DND-41 (cell line): ENCODE measurements around the gene COMMD6.
A peak's percentile ranks its signal among the peaks of the same experiment; 100 is the strongest.

Experiments
- ATAC-seq: fragments of 200-7000 bp; cut with Tn5 transposase; 3 replicates; pipeline ENCODE4 v1.9.1; 2021; ENCODE audit warnings: low read depth; ENCODE audit not compliant: insufficient read depth
- DNase-seq: peaks from one replicate; pipeline ENCODE4 v3.0.0-alpha.2; 2020
- H2AFZ ChIP-seq: 2 replicates; pipeline ENCODE4 v1.6.0; 2012; ENCODE audit warnings: low read depth, low read length
- H3K27ac ChIP-seq: 2 replicates; pipeline ENCODE4 v1.5.1; 2012; ENCODE audit warnings: low read length, inconsistent platforms
- H3K27me3 ChIP-seq: fragments of 200-600 bp; sonication (generic); 2 replicates; pipeline ENCODE4 v1.6.0; 2012; ENCODE audit warnings: low read length, mild to moderate bottlenecking, inconsistent platforms; ENCODE audit not compliant: insufficient read depth, poor library complexity
- H3K36me3 ChIP-seq: 2 replicates; pipeline ENCODE4 v1.5.1; 2012; ENCODE audit warnings: low read length, inconsistent platforms; ENCODE audit not compliant: insufficient read depth
- H3K4me1 ChIP-seq: 2 replicates; pipeline ENCODE4 v1.5.1; 2012; ENCODE audit warnings: mild to moderate bottlenecking, low read length; ENCODE audit not compliant: insufficient read depth
- H3K4me2 ChIP-seq: 2 replicates; pipeline ENCODE4 v1.6.0; 2012; ENCODE audit warnings: mild to moderate bottlenecking, moderate library complexity, low read length, inconsistent platforms; ENCODE audit not compliant: insufficient read depth
- H3K4me3 ChIP-seq, 2 experiments: fragments of 200-600 bp in 1 of 2; shearing (Covaris generic) in 1 of 2; 2 replicates each; pipeline ENCODE4 v1.5.1; 2012 to 2016; ENCODE audit warnings: inconsistent platforms in 2 of 2, low read length in 2 of 2, mild to moderate bottlenecking in 2 of 2, low read depth in 1 of 2, moderate library complexity in 1 of 2
- H3K79me2 ChIP-seq: 2 replicates; pipeline ENCODE4 v1.6.0; 2012; ENCODE audit warnings: low read length, inconsistent platforms; ENCODE audit not compliant: insufficient read depth
- H3K9ac ChIP-seq: 2 replicates; pipeline ENCODE4 v1.6.0; 2012; ENCODE audit warnings: low read depth, mild to moderate bottlenecking, inconsistent platforms, low read length, moderate library complexity
- H3K9me3 ChIP-seq: 2 replicates; pipeline ENCODE4 v1.5.1; 2012; ENCODE audit warnings: low read length, moderate library complexity, mild to moderate bottlenecking, inconsistent platforms; ENCODE audit not compliant: insufficient read depth, severe bottlenecking
- H4K20me1 ChIP-seq: 2 replicates; pipeline ENCODE4 v1.6.0; 2012; ENCODE audit warnings: low read length; ENCODE audit not compliant: insufficient read depth
- CTCF ChIP-seq: IDR thresholded peaks from 2 replicates; pipeline ENCODE4 v1.5.1; 2012; ENCODE audit warnings: borderline replicate concordance, low read length, moderate library complexity, mild to moderate bottlenecking; ENCODE audit not compliant: poor library complexity, severe bottlenecking; ENCODE audit errors: extremely low read depth
- EZH2 ChIP-seq: IDR thresholded peaks from 3 replicates; pipeline ENCODE4 v1.6.1; 2012; ENCODE audit warnings: borderline replicate concordance, low read depth, mild to moderate bottlenecking, moderate library complexity, low read length, inconsistent platforms; ENCODE audit not compliant: severe bottlenecking

Gene COMMD6

GRCh38 chr13:75486146-75487062 lies 51.2 kb downstream of the COMMD6 start:
- no peak for DNase-seq
- Histone ChIP-seq H3K4me3 (no peak overlapping the region), H3K36me3 (no peaks in the 10 kb centered on the region), H3K4me1 (peaks cover 13% of the 10 kb centered on the region), H3K27me3 (peaks cover 23% of the 10 kb centered on the region), H3K27ac (no peak overlapping the region), H3K9me3 (no peaks in the 10 kb centered on the region), H3K9ac (no peak overlapping the region), H3K79me2 (no peaks in the 10 kb centered on the region), H4K20me1 (no peaks in the 10 kb centered on the region), H3K4me2 (no peak overlapping the region), H2AFZ (no peak overlapping the region)
- no peak for ATAC-seq
- TF ChIP-seq EZH2 (no peak), CTCF (no peak)

- no peak for TF ChIP-seq CTCF
- TF ChIP-seq EZH2, result no peak
- H3K79me2 ChIP-seq, result no peaks in the 10 kb centered on the region
- peaks cover 23% of the 10 kb centered on the region for H3K27me3 ChIP-seq
- DNase-seq, result no peak
- H3K27ac ChIP-seq, result no peak overlapping the region
- no peak overlapping the region for H2AFZ ChIP-seq
- no peaks in the 10 kb centered on the region for H4K20me1 ChIP-seq
- no peak overlapping the region for H3K4me3 ChIP-seq
- no peak for ATAC-seq
- no peaks in the 10 kb centered on the region for H3K9me3 ChIP-seq
- no peak overlapping the region for H3K4me2 ChIP-seq
- peaks cover 16% of the 10 kb centered on the region for H3K4me1 ChIP-seq
- no peaks in the 10 kb centered on the region for H3K36me3 ChIP-seq
- H3K9ac ChIP-seq, result no peak overlapping the region
Measured at GRCh38 chr13:75485286-75486062, 52.2 kb downstream of the COMMD6 start.

GRCh38 chr13:75482820-75483079 lies 54.9 kb downstream of the COMMD6 start:
- Histone ChIP-seq H3K4me3 (peak overlapping the region; percentile 66 to 87; a peak in 3 of 4 replicates), H3K27ac (peak overlapping the region; percentile 57; the same call in 1 of the 2 replicates), H2AFZ (peak overlapping the region; percentile 82; the same call in 1 of the 2 replicates), H3K27me3 (peaks cover 29% of the 10 kb centered on the region), H3K79me2 (no peaks in the 10 kb centered on the region), H3K9ac (peak overlapping the region; percentile 55), H3K36me3 (no peaks in the 10 kb centered on the region), H3K9me3 (no peaks in the 10 kb centered on the region), H3K4me2 (peak overlapping the region; percentile 95), H4K20me1 (no peaks in the 10 kb centered on the region), H3K4me1 (peaks cover 16% of the 10 kb centered on the region)
- TF ChIP-seq EZH2, result no peak
- no peak for TF ChIP-seq CTCF
- ATAC-seq, result no peak
- no peak for DNase-seq
